ENCODE measurements around the gene CD99.
A peak's percentile ranks its signal among the peaks of the same experiment; 100 is the strongest.

CD99 gene

DNA sequence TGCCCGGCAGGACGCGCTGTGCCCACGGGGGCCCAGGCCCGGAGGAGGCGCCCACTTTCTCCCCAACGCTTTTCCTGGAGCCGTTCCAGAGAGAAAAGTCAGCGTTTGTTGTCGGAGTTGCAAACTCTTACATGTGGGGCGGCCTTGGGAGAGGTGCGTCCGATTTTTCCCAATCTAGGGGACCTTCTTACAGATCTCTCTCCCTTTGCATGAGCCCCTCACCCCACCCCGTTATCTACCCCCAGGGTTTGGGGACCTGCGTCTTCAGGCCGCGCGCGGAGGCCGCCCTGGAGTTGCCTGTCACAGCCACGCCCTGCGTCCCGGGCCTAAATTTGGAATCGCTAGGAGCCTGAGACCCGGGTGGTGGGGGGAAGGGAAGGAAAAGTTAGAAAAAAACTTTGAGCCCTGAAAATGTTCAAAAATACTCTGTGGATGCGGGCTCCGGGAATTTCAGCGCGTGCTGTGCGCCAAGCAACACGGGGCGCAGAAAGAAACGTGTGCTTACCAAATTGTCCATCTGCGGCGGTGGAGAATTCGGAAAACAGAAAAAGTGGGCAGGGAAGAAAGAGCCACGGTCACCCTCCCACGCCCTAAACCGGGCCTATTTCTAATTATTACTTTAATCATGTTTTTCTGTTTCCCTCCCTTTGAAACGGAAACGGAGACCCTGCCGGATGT is 587 bp downstream of the CD99 start:
- no peaks in the 10 kb centered on the region for H3K27me3 ChIP-seq
- peak overlapping the region; percentile 83 to 89 for H3K27ac ChIP-seq
- no peak for TF ChIP-seq CTCF (IDR thresholded peaks at IDR 0.05)
- H3K9me3 ChIP-seq: no peaks in the 10 kb centered on the region
- peaks cover 0 to 49% (median 41%) of the 10 kb centered on the region in 4 donors for H3K4me1 ChIP-seq
- H3K4me3 ChIP-seq: peak overlapping the region; percentile 66 to 91
- intact Hi-C loops (cut with DNase I; ENCODE audit: low total_unique reads): no loop called here
- H3K36me3 ChIP-seq: no peaks in the 10 kb centered on the region
- DNase-seq: peak; percentile 72 to 89

GRCh38 chrX:2692221-2693112 is 1.4 kb downstream of the CD99 start:
- peak overlapping the region; percentile 66 to 91 for H3K4me3 ChIP-seq
- H3K4me1 ChIP-seq: peaks cover 0 to 56% (median 47%) of the 10 kb centered on the region in 4 donors
- no peak for TF ChIP-seq CTCF (IDR thresholded peaks at IDR 0.05)
- no peaks in the 10 kb centered on the region for H3K9me3 ChIP-seq
- intact Hi-C loops (cut with DNase I; ENCODE audit: low total_unique reads): no loop called here
- H3K36me3 ChIP-seq: no peaks in the 10 kb centered on the region
- DNase-seq: peak in 1 of 2 donors; percentile 77
- H3K27ac ChIP-seq: peak overlapping the region; percentile 83 to 89
- H3K27me3 ChIP-seq: no peaks in the 10 kb centered on the region

- H3K36me3 ChIP-seq: no peaks in the 10 kb centered on the region
- peaks cover 0 to 65% (median 52%) of the 10 kb centered on the region in 4 donors for H3K4me1 ChIP-seq
- peak overlapping the region; percentile 83 to 89 for H3K27ac ChIP-seq
- DNase-seq: no peak
- no peak for TF ChIP-seq CTCF (IDR thresholded peaks at IDR 0.05)
- no peaks in the 10 kb centered on the region for H3K27me3 ChIP-seq
- intact Hi-C loops (cut with DNase I; ENCODE audit: low total_unique reads): no loop called here
- H3K4me3 ChIP-seq: peak overlapping the region; percentile 66 to 91
- no peaks in the 10 kb centered on the region for H3K9me3 ChIP-seq
Measured at GRCh38 chrX:2693113-2694002, 2.3 kb downstream of the CD99 start.

GRCh38 chrX:2694914-2695267 is 3.8 kb downstream of the CD99 start:
- H3K4me1 ChIP-seq: peaks cover 0 to 81% (median 52%) of the 10 kb centered on the region in 4 donors
- TF ChIP-seq CTCF (IDR thresholded peaks at IDR 0.05): no peak
- intact Hi-C loops (cut with DNase I; ENCODE audit: low total_unique reads): no loop called here
- no peak for DNase-seq
- no peaks in the 10 kb centered on the region for H3K27me3 ChIP-seq
- H3K9me3 ChIP-seq: no peaks in the 10 kb centered on the region
- no peaks in the 10 kb centered on the region for H3K36me3 ChIP-seq
- peak overlapping the region in 1 of 2 donors; percentile 66 for H3K4me3 ChIP-seq
- peak overlapping the region; percentile 10 to 89 for H3K27ac ChIP-seq

- no peak overlapping the region for H3K4me3 ChIP-seq
- intact Hi-C loops (cut with DNase I; ENCODE audit: low total_unique reads): no loop called here
Measured at GRCh38 chrX:2696698-2697215, 5.7 kb downstream of the CD99 start.

More at GRCh38 chrX:2696698-2697215, 5.7 kb downstream of the CD99 start:
- peaks cover 0 to 86% (median 51%) of the 10 kb centered on the region in 4 donors for H3K4me1 ChIP-seq
- DNase-seq: no peak
- TF ChIP-seq CTCF (IDR thresholded peaks at IDR 0.05): no peak
- peak overlapping the region in 1 of 2 donors; percentile 9 for H3K27ac ChIP-seq
- H3K36me3 ChIP-seq: peaks cover 0 to 9% (median 0%) of the 10 kb centered on the region in 3 donors
- H3K9me3 ChIP-seq: no peaks in the 10 kb centered on the region
- no peaks in the 10 kb centered on the region for H3K27me3 ChIP-seq
